HL-60/S4 treated with phorbol 12-myristate 13-acetate at 8.2 ng/mL for 4 days and 3 days (cell line): ENCODE measurements around the gene MYZAP.

ENCODE experiments used
- in situ Hi-C: fragments of 300-500 bp; cut with MboI; formaldehyde crosslinking; loops from 2 replicates; pipeline ENCODE4 v1.15.0; 2022; ENCODE audit warnings: low sequenced_read_pairs

MYZAP gene

DNA sequence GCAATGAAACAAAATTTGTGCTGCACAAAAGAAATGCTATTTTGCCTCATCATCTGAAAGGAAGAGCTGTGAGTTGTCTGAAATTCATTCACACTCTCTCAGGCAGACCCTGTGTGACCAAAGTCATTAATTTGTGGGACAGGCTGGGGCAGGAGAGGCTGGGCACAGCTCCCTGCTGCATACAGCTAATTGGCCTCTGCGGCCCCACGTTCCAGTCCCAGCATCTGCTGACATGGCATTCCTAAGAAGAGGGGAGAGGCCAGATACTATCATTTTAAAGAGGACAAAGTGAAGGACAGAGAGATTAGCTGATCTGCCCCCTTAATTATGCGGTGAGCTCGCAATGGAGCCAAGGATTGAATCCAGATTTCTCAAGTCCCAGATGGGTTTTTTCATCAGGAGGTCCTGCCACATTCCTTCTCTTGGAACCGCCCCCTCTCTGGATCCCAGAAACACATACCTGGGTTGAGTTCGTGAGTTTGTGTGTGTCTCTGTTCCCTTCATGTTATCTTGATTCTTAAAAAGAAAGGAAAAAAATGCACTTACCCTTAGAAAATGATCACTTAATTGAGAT lies 139.9 kb downstream of the MYZAP start:
- in situ Hi-C loops = no loop called here

- in situ Hi-C loops = no loop called here
Observed at GRCh38 chr15:57732526-57733331, 141.0 kb downstream of the MYZAP start.

- in situ Hi-C loops = no loop called here
Observed at GRCh38 chr15:57734860-57735259, 143.2 kb downstream of the MYZAP start.
